ENCODE results near the gene LCN1. TPM values are rescaled to one million over a fixed set of nuclear protein-coding genes. Genes with fewer than 3 reads are reported as not detected.

LCN1 gene
- total RNA-seq, 1 experiment from 2014 or later: not detected

GRCh38 chr9:135478829-135479468, 42.3 kb upstream of the LCN1 start:
- H3K14ac ChIP-seq (ENCODE audit: insufficient read depth, low read length): no peak overlapping the region
- no peak overlapping the region for H4K8ac ChIP-seq (replicated peaks; ENCODE audit: insufficient read length, low read depth, low read length)
- DNase-seq: peak; percentile 54
- no peak overlapping the region for H2AFZ ChIP-seq (ENCODE audit: low read length)
- H3K23me2 ChIP-seq (ENCODE audit: insufficient read length, low read depth, low read length, poor library complexity, severe bottlenecking): peaks cover 6% of the 10 kb centered on the region
- H3K27ac Mint-ChIP-seq: peak overlapping the region in 1 of 3 experiments; percentile 44; a peak in 1 of 7 replicates
- no peaks in the 10 kb centered on the region; the same call in none of the 2 replicates for H3K27me3 Mint-ChIP-seq (ENCODE audit: low read depth)
- H3K36me3 Mint-ChIP-seq (ENCODE audit: insufficient read depth in 1 of 3, low read depth in 3 of 3): peaks cover 2 to 19% (median 15%) of the 10 kb centered on the region in 3 experiments; a peak in 6 of 7 replicates
- H3K4ac ChIP-seq (ENCODE audit: low read depth, low read length): no peak overlapping the region
- H2BK12ac ChIP-seq (ENCODE audit: insufficient read length, low read depth, low read length): no peak overlapping the region
- peak overlapping the region; percentile 42 for H3K4me2 ChIP-seq (ENCODE audit: insufficient read depth, insufficient read length, low read length)
- no CpG with 5 or more reads among the region's 64 CpGs for WGBS (ENCODE audit: extremely low coverage, insufficient read length, low lambda C conversion rate)
- H3K23ac ChIP-seq (ENCODE audit: insufficient read length, low read depth, low read length): no peak overlapping the region
- no peak overlapping the region for H2BK5ac ChIP-seq (ENCODE audit: insufficient read length, low read length)
- H4K20me1 ChIP-seq (ENCODE audit: control insufficient read depth, insufficient read depth, insufficient read length): no peaks in the 10 kb centered on the region
- no peak overlapping the region for H3K27ac ChIP-seq (ENCODE audit: insufficient read length, low read depth, low read length)
- H3K4me3 Mint-ChIP-seq: peak overlapping the region; percentile 73 to 87
- no peaks in the 10 kb centered on the region; a peak in 1 of 5 replicates for H3K9me3 Mint-ChIP-seq
- no peak overlapping the region for H4K91ac ChIP-seq (ENCODE audit: insufficient read length, low read depth, low read length)
- no peak overlapping the region for H3K18ac ChIP-seq (ENCODE audit: insufficient read length, low read depth, low read length)
- peaks cover 3% of the 10 kb centered on the region for H3K79me1 ChIP-seq (ENCODE audit: insufficient read depth, low read depth, low read length, poor library complexity, severe bottlenecking)
- H3K56ac ChIP-seq (ENCODE audit: insufficient read length, low read depth, low read length): no peak overlapping the region
- no peak; the same call in 1 of the 3 replicates for TF ChIP-seq CTCF (conservative IDR thresholded peaks at IDR 0.05)
- no peak overlapping the region for H3T11ph ChIP-seq (ENCODE audit: low read length)
- H3K27me3 ChIP-seq (ENCODE audit: insufficient read depth, low read length): no peaks in the 10 kb centered on the region
- no peaks in the 10 kb centered on the region; the same call in 1 of the 2 replicates for H3K79me2 ChIP-seq (ENCODE audit: insufficient read depth, low read length)
- no peak overlapping the region for H2BK20ac ChIP-seq (ENCODE audit: low read depth, low read length, poor library complexity, severe bottlenecking)
- H2AK5ac ChIP-seq (ENCODE audit: insufficient read length, low read length): no peak overlapping the region
- no peak overlapping the region for H3K9ac ChIP-seq (ENCODE audit: extremely low read depth, insufficient read length, low read length)
- no peak overlapping the region for H4K5ac ChIP-seq (ENCODE audit: insufficient read length, low read depth, low read length)
- no peaks in the 10 kb centered on the region for H3K9me3 ChIP-seq (ENCODE audit: control insufficient read depth, low read depth, low read length)
- H3K4me1 Mint-ChIP-seq: peaks cover 8 to 17% of the 10 kb centered on the region in 2 experiments
- no peak overlapping the region for H2BK120ac ChIP-seq (ENCODE audit: low read depth, low read length, poor library complexity, severe bottlenecking)
- no peak overlapping the region for H2BK15ac ChIP-seq (ENCODE audit: low read depth, low read length)
- H3K4me1 ChIP-seq (ENCODE audit: insufficient read depth, low read length): no peaks in the 10 kb centered on the region; the same call in 1 of the 2 replicates
